GM21390 (cell line): Measurements from ENCODE around the gene SLC7A7.
"Not testable (repeated sequence)": the region's sequence is repeated elsewhere in the genome, so short reads cannot be mapped to it uniquely, and the experiment has no call there.

Experiments
- ATAC-seq: cut with Tn5 transposase; IDR thresholded peaks from one replicate; pipeline ENCODE4 v1.9.1; 2021; ENCODE audit not compliant: unreplicated experiment

The SLC7A7 gene

DNA sequence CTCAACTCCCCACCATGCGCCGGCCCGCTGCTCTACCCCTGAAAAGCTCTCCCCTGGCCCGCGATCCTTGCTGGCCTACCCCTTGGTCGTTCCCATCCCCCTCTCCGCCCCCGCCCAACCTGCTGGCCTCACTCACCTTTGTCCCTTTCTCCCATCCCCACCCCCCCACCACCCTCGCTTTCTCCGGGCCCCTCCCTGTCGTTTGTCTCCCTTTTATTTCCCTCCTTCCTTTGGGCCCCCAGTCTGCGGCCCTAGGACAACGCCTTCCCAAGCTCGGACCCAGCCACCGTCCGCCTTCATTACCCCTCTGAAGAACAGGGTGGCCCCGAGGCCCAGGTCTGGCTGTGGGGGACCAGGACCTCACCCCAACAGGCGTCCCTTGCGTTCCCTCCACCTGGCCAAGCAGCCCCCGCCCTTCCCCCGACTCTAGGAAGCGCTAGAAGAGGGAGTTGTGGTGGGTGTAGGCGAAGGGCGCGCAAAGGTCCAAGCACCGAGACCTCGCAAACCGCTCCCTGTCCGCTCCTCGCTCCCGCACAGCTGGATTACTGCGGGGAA lies 6.9 kb upstream of the SLC7A7 start:
- no peak for ATAC-seq

DNA sequence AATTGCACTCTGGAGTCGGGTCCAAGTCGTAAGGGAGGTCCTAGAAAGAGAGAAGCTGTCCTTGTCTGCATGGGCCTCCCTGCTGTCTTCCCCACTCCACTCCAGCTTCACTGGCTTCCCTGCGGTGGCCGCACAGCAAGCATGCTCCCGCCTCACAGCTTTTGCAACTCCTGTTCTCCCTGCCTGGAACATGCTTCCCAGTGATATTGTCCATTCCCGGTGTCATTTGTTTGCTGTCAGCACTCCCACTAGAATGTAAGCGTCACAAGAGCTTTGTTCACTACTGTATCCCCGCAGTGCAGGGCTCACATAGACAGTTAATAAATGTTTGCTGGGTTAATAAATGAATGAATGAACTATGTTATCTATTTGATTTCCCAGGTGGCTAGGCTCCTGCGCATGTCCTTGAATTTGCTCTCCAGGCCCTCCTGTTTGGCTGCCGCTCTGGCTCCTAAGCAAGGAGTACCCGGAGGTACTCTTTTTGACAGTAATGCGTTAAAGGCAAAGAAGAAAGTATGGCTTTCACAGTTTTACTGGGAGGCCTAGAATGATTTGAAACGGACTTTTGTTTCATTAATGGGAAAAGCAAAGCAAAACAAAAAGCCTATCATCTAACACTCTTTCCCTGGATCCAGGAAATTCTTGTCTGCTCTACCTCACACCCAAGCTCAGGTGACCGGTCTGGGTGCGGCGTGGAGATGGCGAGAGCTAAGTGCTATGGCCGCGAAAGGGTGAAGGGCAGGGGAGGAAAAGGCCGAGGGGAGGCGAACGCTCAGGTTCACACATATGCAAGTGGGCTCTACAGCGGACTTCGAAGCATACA lies 6.2 kb upstream of the SLC7A7 start:
- no peak for ATAC-seq

DNA sequence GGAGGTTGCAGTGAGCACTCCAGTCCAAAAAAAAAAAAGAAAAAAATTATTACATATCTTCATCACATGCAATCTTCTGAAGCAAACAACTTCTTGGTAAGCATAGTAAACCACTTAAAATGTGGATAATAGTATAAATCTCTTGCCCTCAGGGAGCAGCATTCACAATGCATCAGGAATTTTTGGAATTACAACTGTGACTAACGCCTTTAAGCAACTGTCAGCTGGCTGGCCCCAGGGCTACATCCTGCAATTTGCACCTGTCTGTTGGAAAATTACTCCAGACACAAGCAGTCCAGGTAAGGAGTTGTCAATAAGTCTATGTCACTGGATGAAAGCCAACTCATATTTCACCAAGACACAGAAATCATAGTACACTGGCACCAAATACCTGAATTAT lies 5.5 kb upstream of the SLC7A7 start:
- no peak for ATAC-seq

DNA sequence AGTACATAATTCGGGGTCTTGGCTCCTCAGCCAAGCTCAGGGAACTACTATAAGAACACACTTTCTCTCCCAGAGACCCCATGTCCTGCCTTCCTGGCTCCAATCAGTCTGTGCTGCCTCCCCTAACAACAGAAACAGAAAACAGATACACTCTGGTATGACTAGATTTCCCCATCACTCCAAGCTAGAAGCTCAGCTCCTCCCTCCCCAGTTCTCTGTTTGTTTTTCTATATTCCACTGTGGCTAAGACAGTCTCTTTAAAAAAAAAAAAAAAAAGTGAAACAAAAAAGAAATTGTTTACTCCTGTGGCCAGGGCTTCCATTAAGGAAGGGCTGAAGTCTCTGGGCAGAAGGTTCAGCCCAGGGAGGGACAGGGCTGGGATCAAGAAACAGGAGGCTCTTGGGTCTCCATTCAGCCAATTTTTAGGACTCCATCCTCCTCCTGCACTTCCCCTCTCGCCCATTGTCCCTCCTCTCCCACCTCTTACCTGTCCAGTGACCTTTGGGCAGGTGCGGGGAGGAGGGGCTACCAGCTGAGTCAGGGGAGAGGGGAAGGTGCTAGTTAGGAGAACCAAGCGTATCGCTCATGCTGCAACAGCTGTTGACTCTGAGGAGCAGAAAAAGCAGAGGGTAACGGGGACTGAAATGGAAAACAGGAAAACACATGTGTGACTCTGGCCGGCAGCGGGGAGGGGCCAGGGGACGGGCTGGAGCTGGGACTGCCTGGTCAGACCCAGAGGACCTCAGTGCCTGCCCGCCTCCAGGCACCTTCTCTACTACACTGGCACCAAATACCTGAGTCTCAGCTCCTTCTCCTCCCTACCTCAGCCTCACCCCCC lies 4.1 kb upstream of the SLC7A7 start:
- peak; percentile 40 for ATAC-seq

DNA sequence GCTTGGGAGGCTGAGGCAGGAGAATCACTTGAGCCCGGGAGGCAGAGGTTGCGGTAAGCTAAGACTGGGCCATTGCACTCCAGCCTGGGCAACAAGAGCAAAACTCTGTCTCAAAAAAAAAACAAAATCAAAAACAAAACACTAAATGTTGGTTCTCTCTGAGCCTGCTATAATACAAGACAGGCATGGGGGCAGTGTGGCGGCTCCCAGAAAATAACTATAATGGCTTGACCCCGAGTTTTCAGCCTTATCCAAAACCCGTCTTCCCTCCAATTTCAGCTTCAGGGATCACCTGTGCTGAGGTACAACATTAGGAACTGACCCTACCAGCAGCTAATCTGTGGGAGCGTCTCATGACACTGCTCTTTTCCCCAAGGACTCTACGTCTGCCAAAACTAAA lies 862 bp downstream of the SLC7A7 start:
- no peak for ATAC-seq

DNA sequence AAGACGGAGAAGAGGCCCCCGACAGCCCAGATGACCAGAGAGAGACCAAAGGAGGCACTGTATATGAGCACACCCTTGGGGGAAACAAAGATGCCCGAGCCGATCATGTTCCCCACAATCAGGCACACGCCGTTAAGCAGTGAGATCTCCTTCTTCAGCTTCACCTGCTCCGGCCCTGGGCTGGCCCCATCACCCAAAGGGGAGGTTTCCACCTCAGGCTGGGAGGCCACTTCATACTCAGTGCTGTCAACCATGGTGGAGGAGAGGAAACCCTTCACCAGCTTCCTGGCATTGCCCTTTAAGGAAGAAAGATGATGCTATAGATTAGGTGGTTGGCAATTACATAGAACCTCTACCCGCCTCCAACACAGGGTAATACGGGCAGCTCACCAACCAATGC lies 2.1 kb downstream of the SLC7A7 start:
- ATAC-seq: no peak

DNA sequence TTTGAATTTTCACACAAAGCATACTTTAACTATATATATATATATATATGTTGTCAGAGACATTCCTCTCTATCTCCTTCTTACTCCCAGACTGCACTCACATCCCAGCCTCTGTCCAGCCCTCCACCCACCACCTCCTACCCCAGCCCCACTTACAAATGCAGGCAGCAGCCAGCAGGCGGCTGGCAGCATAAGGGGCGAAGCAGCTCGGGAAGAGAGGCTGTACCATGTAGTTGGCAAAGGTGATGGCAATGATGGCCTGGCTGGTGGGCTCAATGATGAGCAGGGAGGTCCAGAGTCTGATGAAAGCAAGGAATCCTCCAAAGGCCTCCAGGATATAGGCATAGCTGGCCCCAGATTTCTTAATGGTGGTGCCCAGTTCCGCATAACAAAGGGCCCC lies 2.5 kb downstream of the SLC7A7 start:
- ATAC-seq: no peak

DNA sequence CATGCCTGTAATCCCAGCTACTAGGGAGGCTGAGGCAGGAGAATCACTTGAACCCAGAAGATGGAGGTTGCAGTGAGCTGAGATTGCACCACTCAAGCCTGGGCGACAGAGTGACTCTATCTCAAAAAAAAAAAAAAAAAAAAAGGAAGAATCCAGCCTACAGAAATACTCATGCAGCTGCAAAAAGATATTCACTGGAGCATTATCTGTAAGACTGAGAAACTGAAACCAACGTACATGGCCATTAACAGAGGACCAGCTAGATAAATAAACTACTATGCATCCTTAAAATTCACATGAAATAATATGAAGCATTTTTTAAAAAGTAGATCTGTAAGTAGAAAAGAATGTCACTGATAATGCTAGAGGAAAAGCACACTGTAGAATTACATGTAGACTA lies 3.5 kb downstream of the SLC7A7 start:
- no peak for ATAC-seq

DNA sequence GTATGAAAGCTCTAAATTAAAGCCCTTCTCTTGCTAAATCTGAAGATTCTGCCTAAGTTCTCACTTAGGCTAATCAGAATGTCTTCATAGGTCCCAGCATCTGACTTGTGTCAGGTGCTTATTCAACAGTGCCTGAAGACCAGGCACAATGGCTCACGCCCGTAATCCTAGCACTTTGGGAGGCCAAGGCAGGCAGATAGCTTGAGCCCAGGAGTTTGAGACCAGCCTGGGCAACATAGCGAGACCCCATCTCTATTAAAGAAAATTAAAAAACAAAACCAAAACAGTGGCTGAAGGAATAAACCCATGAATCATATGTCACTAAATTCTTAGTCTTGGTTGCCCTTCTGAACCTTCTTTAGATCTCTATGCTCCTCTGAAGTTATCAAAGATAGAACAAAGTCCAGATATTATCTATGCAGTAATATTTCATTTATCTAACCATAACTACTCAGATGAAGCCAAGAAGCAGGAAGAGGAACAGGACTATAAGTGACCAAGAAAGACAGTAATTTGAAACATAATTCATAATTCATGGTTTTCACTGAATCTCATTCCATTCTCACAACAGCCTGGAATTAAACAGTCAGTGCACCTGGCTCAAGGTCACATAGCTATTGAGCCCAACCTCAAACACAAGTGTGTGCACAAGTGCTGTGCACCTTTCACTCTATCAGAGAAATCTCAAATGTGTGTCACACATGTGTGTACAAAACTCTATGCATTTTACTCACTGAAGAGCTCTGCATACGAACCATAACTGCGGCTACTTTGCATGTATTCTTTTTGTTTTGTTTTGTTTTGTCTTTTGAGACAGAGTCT lies 6.6 kb downstream of the SLC7A7 start:
- no peak for ATAC-seq

DNA sequence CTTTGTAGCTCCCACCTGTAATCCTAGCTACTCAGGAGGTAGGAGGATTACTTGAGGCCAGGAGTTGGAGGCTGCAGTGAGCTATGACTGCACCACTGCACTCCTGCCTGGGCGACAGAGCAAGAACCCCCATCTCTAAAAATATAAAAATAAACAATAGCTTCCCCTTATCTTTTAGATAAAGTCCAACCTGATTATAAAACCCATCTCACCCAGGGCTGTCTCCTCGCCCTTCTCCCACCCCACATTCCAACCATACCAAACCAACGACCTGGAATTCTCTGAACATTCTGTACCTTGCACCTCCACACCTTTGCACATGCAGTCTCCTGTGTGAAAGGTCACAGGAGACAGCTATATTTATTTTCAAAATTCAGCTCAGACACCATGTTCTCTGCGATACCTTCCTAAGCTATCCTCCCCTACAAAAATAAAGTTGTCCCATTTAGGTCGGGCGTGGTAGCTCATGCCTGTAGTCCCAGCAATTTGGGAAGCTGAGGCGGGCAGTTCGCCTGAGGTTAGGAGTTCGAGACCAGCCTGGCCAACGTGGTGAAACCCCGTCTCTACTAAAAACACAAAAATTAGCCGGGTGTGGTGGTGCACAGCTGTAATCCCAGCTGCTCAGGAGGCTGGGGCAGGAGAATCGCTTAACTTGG lies 7.7 kb downstream of the SLC7A7 start:
- ATAC-seq: no peak

DNA sequence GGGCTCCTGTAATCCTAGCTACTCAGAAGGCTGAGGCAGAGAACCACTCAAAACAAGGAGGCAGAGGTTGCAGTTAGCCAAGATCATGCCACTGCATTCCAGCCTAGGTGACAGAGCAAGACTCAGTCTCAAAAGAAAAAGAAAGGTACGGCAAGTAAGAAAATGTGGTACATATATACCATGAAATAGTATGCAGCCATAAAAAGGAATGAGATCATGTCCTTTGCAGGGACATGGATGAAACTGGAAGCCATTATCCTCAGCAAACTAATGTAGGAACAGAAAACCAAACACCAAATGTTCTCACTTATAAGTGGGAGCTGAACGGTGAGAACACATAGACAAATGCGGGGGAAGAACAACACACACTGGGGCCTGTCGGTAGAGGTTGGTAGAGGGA lies 10.0 kb downstream of the SLC7A7 start:
- ATAC-seq: not testable (repeated sequence)

DNA sequence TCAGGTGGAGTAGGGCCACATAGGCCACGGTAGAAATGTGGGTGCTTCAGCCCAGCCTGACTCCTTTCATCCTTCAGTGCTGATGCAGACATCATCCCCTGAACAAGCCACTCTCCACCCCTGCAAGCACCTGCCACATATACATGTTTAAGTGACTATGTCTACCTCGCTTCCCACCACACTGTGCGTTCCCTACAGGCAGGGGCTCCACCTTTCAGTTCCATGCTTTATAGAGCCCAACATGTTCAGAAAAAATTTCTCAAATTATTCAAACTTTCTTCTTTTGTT lies 11.6 kb downstream of the SLC7A7 start:
- ATAC-seq: no peak

DNA sequence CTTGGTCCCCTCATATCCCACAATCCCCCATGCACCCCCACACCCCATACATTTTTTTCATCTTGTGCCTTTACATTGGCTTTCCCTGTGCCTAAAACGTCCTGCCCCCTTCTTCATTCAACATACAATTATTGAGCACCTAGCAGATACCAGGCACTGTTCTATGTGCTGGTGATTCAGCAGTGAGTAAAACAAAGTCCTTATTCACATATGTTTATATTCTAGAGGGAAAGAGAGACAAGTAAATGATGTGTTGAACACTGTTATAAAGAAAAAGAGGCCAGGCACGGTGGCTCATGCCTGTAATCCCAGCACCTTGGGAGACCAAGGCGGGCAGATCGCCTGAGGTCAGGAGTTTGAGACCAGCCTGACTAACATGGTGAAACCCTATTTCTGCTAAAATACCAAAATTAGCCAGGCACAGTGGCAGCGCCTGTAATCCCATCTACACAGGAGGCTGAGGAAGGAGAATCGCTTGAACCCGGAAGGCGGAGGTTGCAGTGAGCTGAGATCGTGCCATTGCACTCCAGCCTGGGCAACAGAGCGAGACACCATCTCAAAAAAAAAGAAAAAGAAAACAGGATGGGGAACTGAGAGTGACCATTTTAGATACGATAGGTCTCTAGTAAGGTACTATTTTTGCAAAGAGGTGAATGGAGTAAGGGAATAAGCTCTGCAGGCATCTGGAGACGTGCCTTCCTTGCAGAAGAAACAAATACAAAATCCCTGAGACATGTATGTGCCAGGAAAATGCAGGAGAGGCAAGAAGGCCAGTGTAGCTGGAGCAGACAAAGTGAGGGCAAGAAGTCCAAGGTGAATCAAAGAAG lies 12.2 kb downstream of the SLC7A7 start:
- ATAC-seq: no peak

DNA sequence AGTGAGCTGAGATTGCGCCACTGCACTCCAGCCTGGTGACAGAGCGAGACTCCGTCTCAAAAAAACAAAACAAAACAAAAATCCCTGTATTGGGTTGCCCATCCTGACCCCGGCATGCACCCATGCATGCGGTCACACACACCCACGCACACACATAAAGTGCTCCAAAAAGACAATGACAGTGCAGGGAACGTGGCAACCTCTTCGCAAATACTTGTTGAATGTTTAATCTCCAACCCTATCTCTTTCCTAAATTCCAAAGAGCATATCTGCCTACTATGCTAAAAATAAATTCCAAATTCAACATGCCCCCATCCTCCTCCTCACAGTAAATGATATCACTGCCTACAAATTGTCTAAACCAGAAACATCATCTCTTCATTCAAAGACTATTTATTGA lies 13.5 kb downstream of the SLC7A7 start:
- ATAC-seq: no peak

DNA sequence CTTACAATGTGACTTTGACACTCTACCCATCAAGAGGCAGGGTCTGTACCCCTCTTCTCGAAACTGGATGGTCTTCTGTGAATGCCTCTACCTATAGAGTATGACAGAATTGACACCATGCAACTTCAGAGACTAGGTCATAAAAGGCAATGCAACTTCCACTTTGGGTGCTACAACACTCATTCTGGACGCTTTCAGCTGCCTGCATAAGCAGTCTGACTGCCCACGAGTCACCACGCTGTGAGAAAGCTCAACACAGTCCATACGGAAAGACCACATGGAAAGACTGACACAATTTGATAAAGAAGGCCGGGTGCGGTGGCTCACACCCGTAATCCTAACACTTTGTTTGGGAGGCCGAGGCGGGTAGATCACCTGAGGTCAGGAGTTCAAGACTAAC lies 14.9 kb downstream of the SLC7A7 start:
- no peak for ATAC-seq

DNA sequence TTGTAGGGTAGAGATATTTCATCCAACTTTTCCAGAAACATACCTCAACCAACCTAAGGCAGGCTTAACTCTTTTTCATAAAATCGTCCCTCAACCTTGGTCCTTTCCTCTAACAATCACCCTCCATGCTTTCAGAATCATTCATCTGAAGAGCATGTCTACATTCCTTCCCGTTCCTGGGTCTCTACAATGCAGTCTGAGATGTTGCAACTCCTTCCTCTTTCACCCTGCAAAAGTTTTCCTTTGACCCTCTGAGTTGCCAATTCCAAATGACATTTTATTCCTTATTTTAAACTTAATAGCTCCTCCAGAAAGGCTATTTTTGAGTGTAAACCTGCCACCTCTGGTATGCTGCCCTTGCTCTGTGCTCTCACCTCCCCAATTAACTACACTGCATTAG lies 16.7 kb downstream of the SLC7A7 start:
- no peak for ATAC-seq

DNA sequence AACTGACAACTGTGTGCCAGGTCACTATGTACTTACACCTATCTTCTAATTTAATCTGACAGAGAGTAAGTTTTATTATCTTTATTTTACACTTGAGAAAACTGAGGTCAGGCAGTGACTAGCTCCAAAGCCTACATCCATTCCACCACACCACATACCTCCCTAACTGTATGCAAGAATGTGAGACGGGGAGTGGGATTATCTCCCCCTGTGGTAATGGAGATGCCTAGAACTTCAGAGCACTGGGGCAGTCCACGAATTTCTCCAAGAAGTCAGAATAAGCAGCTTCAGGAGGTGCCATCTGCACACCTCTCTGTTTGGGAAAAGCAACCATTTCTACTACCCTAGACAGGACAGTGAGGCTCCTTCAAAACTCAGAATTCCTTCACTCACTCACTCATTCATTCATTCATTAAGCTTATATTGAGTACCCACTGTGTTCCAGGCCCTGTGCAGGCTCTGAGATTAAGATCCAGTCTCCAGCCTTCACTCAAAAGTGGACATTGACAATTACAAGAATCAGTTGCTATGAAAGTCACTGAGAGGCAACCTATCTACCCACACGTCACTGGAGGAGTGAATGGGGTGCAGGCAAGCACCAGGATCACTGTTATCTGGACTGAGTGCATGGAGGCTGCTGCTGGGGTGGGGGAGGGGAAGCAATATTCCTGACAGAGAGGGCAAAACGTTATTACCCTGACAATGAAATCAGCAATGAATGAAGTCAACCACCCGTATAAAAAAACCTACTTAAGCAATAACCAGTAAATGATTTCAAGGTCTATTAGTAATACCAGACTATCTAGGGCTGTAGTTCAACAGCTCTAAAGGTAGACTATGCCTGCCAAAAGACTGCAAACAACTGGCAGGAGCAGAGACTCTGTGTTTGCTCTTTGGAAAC lies 18.0 kb downstream of the SLC7A7 start:
- no peak for ATAC-seq

DNA sequence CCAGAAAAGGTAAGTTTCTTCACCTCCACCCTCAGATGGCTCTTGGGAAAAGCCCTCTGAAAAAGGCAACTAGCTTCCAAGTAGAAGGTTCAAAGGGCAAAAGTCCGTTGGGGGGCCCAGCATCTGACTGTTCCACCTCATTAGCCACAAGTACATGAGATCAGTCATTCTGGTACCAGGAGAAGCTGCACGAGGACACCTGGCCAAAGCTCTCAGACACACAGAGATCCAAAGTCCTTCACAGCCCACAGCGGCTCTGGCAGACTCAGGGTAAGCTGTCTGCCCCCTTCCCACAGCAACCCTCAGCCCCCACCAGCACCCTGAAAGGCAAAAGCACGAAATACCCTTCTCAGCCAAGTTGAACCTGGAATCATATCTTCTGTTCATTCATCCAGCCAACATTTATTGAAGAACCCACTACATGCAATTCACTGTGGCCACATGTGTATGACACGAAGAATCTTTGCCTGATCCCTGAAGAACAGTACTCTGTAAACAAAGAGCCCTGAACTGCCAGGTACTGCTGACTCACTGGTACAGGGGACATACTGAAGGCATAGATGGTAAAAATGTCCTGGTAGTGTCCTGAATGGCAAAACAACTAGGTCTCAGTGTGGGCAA lies 19.0 kb downstream of the SLC7A7 start:
- no peak for ATAC-seq

DNA sequence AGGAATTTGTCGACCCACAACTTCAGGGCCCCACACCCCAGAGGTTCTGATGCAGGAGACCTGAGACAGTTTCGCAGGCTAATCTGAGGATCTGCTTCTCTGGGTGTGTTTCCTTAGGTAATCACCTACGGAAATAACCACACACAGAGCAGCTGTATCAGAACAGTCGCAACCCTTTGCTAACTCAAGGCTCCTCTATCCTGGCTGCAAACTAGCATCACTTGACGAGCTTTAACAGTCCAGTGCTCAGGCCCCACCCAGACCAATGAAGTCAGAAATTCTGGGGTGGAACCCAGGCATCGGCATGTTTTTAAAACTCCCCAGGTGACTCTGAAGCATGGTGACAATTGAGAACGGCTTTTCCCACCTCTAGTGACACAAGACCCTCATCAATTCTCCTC lies 20.7 kb downstream of the SLC7A7 start:
- peak; percentile 45 for ATAC-seq
